Spleen (tissue), 13 donors: Measurements from ENCODE around the gene OR51A7. TPM values are rescaled to one million over a fixed set of nuclear protein-coding genes. Genes with fewer than 3 reads are reported as not detected.
"Not testable (repeated sequence)": the region's sequence is repeated elsewhere in the genome, so short reads cannot be mapped to it uniquely, and the experiment has no call there.

Source experiments
- DNase-seq: peaks from one replicate; pipeline ENCODE4 v3.0.0-alpha.2; 2020
- H3K27ac ChIP-seq, 8 donors: fragments of 200-600 bp; sonication (generic) in 7 of 8; 1 replicate in 4 of 8; 2 replicates in 4 of 8; pipeline versions ENCODE4 v1.5.0 to v1.8.0; 2016 to 2021; ENCODE audit warnings: inconsistent platforms in 4 of 8, mild to moderate bottlenecking in 4 of 8, moderate library complexity in 1 of 8
- H3K27me3 ChIP-seq, 7 donors: fragments of 200-600 bp; sonication (generic) in 6 of 7; replicated peaks in 1 of 7; 1 replicate in 4 of 7; 2 replicates in 3 of 7; pipeline versions ENCODE4 v1.5.0 to v1.8.0; 2016 to 2021; ENCODE audit warnings: inconsistent platforms in 3 of 7, mild to moderate bottlenecking in 1 of 7
- H3K36me3 ChIP-seq, 6 donors: fragments of 200-600 bp; sonication (generic) in 5 of 6; 1 replicate in 4 of 6; 2 replicates in 2 of 6; pipeline versions ENCODE4 v1.5.0 to v1.8.0; 2016 to 2021; ENCODE audit warnings: inconsistent platforms in 2 of 6
- H3K4me1 ChIP-seq, 6 donors: fragments of 200-600 bp; sonication (generic) in 5 of 6; 1 replicate in 3 of 6; 2 replicates in 3 of 6; pipeline versions ENCODE4 v1.5.0 to v1.8.0; 2016 to 2021; ENCODE audit warnings: inconsistent platforms in 3 of 6
- H3K4me3 ChIP-seq, 8 donors: fragments of 200-600 bp; sonication (generic) in 7 of 8; 1 replicate in 4 of 8; 2 replicates in 4 of 8; pipeline versions ENCODE4 v1.5.0 to v1.8.0; 2016 to 2021; ENCODE audit warnings: inconsistent platforms in 4 of 8, mild to moderate bottlenecking in 4 of 8, moderate library complexity in 2 of 8
- H3K9me3 ChIP-seq, 8 donors: fragments of 200-600 bp; sonication (generic) in 7 of 8; 1 replicate in 4 of 8; 2 replicates in 4 of 8; pipeline versions ENCODE4 v1.5.0 to v1.8.0; 2016 to 2021; ENCODE audit warnings: inconsistent platforms in 4 of 8
- POLR2A ChIP-seq, 3 donors: fragments of 450-650 bp; IDR thresholded peaks; one replicate each; pipeline ENCODE4 v1.5.1; 2017; ENCODE audit warnings: antibody characterized with exemption in 3 of 3, mild to moderate bottlenecking in 1 of 3
- POLR2AphosphoS5 ChIP-seq, 3 donors: sonication (generic); formaldehyde crosslinking; IDR thresholded peaks; one replicate each; pipeline ENCODE4 v1.5.1; 2017; ENCODE audit warnings: antibody characterized with exemption in 3 of 3
- WGBS, 5 donors: extraction: QIAGEN DNeasy Blood & Tissue Kit in 3 of 5; methylation state at CpG; one replicate each; pipeline versions ENCODE4 v1.1.5 to v1.1.7; 2013 to 2018; 5-methylcytosine and 5-hydroxymethylcytosine counted together
- intact Hi-C: fragments of 100-400 bp; cut with DNase I; formaldehyde crosslinking; loops from one replicate; pipeline ENCODE4 v1.15.0; 2023; ENCODE audit warnings: low total_unique reads
- long read RNA-seq, 2 donors: transcript quantifications; one replicate each; lab custom pipeline, GENCODE V29; 2026
- polyA plus RNA-seq, 3 donors: library from polyadenylated mRNA; stranded (reverse); fragments of 200-250 nt; gene quantifications; one replicate each; pipeline ENCODE4 v1.2.1, GENCODE V29; 2013
- total RNA-seq, 7 donors: library from RNA; depleted of rRNA in 3 of 7; stranded (reverse); fragments of >200 nt in 3 of 7; fragmentation: NEBNext Ultra II Directional in 4 of 7; extraction: Animal tissue kit (Norgen Biotek cat#: 25700) in 4 of 7; gene quantifications; one replicate each; pipeline versions ENCODE4 v1.1.0 to v1.2.1, GENCODE V29; 2016 to 2021
- TF ChIP-seq, protein P1 (sequence below), 11 experiments: fragments of 200-600 bp in 7 of 11; fragments of 450-650 bp in 4 of 11; sonication (generic) in 4 of 11; IDR thresholded peaks in 8 of 11; conservative IDR thresholded peaks in 3 of 11; 1 replicate in 7 of 11; 2 replicates in 4 of 11; pipeline versions ENCODE4 v1.4.0 to v1.8.0; 2016 to 2021; ENCODE audit warnings: antibody characterized with exemption in 11 of 11, inconsistent platforms in 4 of 11, mild to moderate bottlenecking in 1 of 11
- donor health status: healthy with polysubstance abuse.
- donor health status: DM: no; HTN: no; CAD: no; lungs with moderate emphysema.
- donor health status: DM: no; HTN: no; CAD: no.
- donor health status: Bipolar disorder and iron deficiency.
- donor health status: healthy.
- donor health status: DM: no; HTN: no; CAD: no.
- donor health status: DM: yes; HTN: yes; CAD: no.

The OR51A7 gene
- total RNA-seq: not detected
- polyA plus RNA-seq: not detected
- long read RNA-seq, donor 1: 0 reads
- long read RNA-seq, donor 2, partial matches to known transcripts: 0 of 1 reads
- long read RNA-seq, donor 2, other reads (novel, unspliced or antisense): 0 of 1 reads

GRCh38 chr11:4903484-4903883 is at the start of gene OR51A7:
Gene OR51A7, plus strand, starts transcription at chr11:4903783. Its CDS starts 3,587 bp downstream, at chr11:4907370.
- no peak for DNase-seq
- H3K4me1 ChIP-seq: no peaks in the 10 kb centered on the region
- H3K27me3 ChIP-seq: no peaks in the 10 kb centered on the region
- H3K4me3 ChIP-seq: no peak within 1 kb of the TSS
- no peaks in the 10 kb centered on the region for H3K36me3 ChIP-seq
- intact Hi-C loops: no loop called here
- TF ChIP-seq POLR2A (IDR thresholded peaks at IDR 0.05): no peak
- TF ChIP-seq POLR2AphosphoS5 (IDR thresholded peaks at IDR 0.05): no peak
- TF ChIP-seq, protein P1, sequence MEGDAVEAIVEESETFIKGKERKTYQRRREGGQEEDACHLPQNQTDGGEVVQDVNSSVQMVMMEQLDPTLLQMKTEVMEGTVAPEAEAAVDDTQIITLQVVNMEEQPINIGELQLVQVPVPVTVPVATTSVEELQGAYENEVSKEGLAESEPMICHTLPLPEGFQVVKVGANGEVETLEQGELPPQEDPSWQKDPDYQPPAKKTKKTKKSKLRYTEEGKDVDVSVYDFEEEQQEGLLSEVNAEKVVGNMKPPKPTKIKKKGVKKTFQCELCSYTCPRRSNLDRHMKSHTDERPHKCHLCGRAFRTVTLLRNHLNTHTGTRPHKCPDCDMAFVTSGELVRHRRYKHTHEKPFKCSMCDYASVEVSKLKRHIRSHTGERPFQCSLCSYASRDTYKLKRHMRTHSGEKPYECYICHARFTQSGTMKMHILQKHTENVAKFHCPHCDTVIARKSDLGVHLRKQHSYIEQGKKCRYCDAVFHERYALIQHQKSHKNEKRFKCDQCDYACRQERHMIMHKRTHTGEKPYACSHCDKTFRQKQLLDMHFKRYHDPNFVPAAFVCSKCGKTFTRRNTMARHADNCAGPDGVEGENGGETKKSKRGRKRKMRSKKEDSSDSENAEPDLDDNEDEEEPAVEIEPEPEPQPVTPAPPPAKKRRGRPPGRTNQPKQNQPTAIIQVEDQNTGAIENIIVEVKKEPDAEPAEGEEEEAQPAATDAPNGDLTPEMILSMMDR (IDR thresholded peaks at IDR 0.05 in 8 of 11, conservative IDR thresholded peaks at IDR 0.05 in 3 of 11): no peak
- H3K9me3 ChIP-seq: no peaks in the 10 kb centered on the region
- H3K27ac ChIP-seq: no peak within 1 kb of the TSS

DNA sequence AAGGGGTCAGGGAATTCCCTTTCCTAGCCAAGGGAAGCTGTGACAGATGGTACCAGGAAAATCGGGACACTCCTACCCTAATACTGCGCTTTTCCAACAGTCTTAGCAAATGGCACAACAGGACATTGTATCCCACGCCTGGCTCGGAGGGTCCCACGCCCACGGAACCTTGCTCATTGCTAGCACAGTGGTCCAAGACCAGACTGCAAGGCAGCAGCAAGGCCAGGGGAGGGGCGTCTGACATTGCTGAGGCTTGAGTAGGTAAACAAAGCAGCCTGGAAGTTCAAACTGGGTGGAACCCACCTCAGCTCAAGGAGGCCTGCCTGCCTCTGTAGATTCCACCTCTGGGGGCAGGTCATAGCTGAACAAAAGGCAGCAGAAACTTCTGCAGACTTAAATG is 49.3 kb upstream of the OR51A7 start:
- whole genome bisulfite sequencing, 5 donors: 83 to 95% (median 86%) methylated on average over 7 of the region's 7 CpGs
- H3K27me3 ChIP-seq, H3K4me1 ChIP-seq, H3K9me3 ChIP-seq, intact Hi-C loops, H3K4me3 ChIP-seq, DNase-seq, H3K36me3 ChIP-seq, H3K27ac ChIP-seq: not testable (repeated sequence)

- no peak for TF ChIP-seq POLR2A (IDR thresholded peaks at IDR 0.05)
- TF ChIP-seq, protein P1 (IDR thresholded peaks at IDR 0.05 in 8 of 11, conservative IDR thresholded peaks at IDR 0.05 in 3 of 11): no peak
- no peak for TF ChIP-seq POLR2AphosphoS5 (IDR thresholded peaks at IDR 0.05)
- Histone ChIP-seq H3K4me1 (no peaks in the 10 kb centered on the region), H3K9me3 (peaks cover 0 to 7% (median 0%) of the 10 kb centered on the region in 8 donors), H3K27ac (no peak overlapping the region), H3K36me3 (no peaks in the 10 kb centered on the region), H3K27me3 (no peaks in the 10 kb centered on the region), H3K4me3 (no peak overlapping the region)
- no peak for DNase-seq
- intact Hi-C loops: no loop called here
Measured at GRCh38 chr11:4862447-4863236, 40.9 kb upstream of the OR51A7 start.

GRCh38 chr11:4863876-4864275 is 39.7 kb upstream of the OR51A7 start:
- Histone ChIP-seq H3K27ac (no peak overlapping the region), H3K36me3 (no peaks in the 10 kb centered on the region), H3K4me1 (no peaks in the 10 kb centered on the region), H3K4me3 (no peak overlapping the region), H3K27me3 (no peaks in the 10 kb centered on the region), H3K9me3 (peaks cover 0 to 7% (median 0%) of the 10 kb centered on the region in 8 donors)
- 89 to 91% (median 90%) methylated on average over 4 of the region's 4 CpGs for WGBS, 5 donors
- TF ChIP-seq POLR2A (IDR thresholded peaks at IDR 0.05): no peak
- TF ChIP-seq POLR2AphosphoS5 (IDR thresholded peaks at IDR 0.05): no peak
- TF ChIP-seq, protein P1 (IDR thresholded peaks at IDR 0.05 in 8 of 11, conservative IDR thresholded peaks at IDR 0.05 in 3 of 11): no peak
- intact Hi-C loops: no loop called here
- no peak for DNase-seq
